Esophagus squamous epithelium (tissue), 5 donors: ENCODE data around the gene FNTB. TPM values are rescaled to one million over a fixed set of nuclear protein-coding genes. Genes with fewer than 3 reads are reported as not detected.

Source experiments
- DNase-seq: peaks from one replicate; lab custom pipeline; 2025; lab: John Stamatoyannopoulos, UW
- H3K27ac ChIP-seq, 4 donors: fragments of 200-600 bp; sonication (generic); one replicate each; pipeline ENCODE4 v1.5.1; 2016 to 2019; ENCODE audit warnings: mild to moderate bottlenecking in 1 of 4
- H3K27me3 ChIP-seq, 4 donors: fragments of 200-600 bp; sonication (generic); 1 replicate in 3 of 4; 2 replicates in 1 of 4; pipeline versions ENCODE4 v1.5.1 to v1.6.0; 2017 to 2021; ENCODE audit warnings: antibody characterized with exemption in 1 of 4
- H3K36me3 ChIP-seq, 3 donors: fragments of 200-600 bp; sonication (generic); one replicate each; pipeline ENCODE4 v1.5.1; 2016 to 2019
- H3K4me1 ChIP-seq, 3 donors: fragments of 200-600 bp; sonication (generic); one replicate each; pipeline ENCODE4 v1.5.1; 2017 to 2019
- H3K4me3 ChIP-seq, 4 donors: fragments of 200-600 bp; sonication (generic); 1 replicate in 3 of 4; 2 replicates in 1 of 4; pipeline ENCODE4 v1.5.1; 2016 to 2019; ENCODE audit warnings: mild to moderate bottlenecking in 2 of 4, moderate library complexity in 1 of 4
- H3K9me3 ChIP-seq, 3 donors: fragments of 200-600 bp; sonication (generic); one replicate each; pipeline ENCODE4 v1.5.1; 2016 to 2019
- POLR2A ChIP-seq, 4 donors: fragments of 450-650 bp; IDR thresholded peaks; one replicate each; pipeline ENCODE4 v1.6.1; 2017; ENCODE audit warnings: antibody characterized with exemption in 4 of 4, mild to moderate bottlenecking in 4 of 4, moderate library complexity in 3 of 4
- WGBS, 2 donors: methylation state at CpG; one replicate each; pipeline ENCODE4 v1.1.5; 2018; 5-methylcytosine and 5-hydroxymethylcytosine counted together
- intact Hi-C: fragments of 100-400 bp; cut with DNase I; formaldehyde crosslinking; loops from one replicate; pipeline ENCODE4 v1.15.0; 2022
- small RNA-seq, 4 donors: library from RNA; depleted of rRNA; stranded (forward); fragments of <200 nt; gene quantifications; one replicate each; pipeline ENCODE3, GENCODE V24; 2016
- total RNA-seq, 4 donors: library from RNA; depleted of rRNA; stranded (reverse); fragments of >200 nt; gene quantifications; one replicate each; pipeline ENCODE4 v1.1.0, GENCODE V29; 2016
- TF ChIP-seq, protein P1 (sequence below), 6 experiments: fragments of 450-650 bp in 4 of 6; fragments of 200-600 bp in 2 of 6; sonication (generic) in 2 of 6; IDR thresholded peaks; one replicate each; pipeline ENCODE4 v1.5.1; 2016 to 2019; ENCODE audit warnings: antibody characterized with exemption in 6 of 6, mild to moderate bottlenecking in 4 of 6, moderate library complexity in 4 of 6
- donor health status: DM: yes; HTN: yes; CAD: no.

FNTB gene
- total RNA-seq, 4 donors from 2014 or later = 16.2 to 20.4 (median 18.2) TPM

DNA sequence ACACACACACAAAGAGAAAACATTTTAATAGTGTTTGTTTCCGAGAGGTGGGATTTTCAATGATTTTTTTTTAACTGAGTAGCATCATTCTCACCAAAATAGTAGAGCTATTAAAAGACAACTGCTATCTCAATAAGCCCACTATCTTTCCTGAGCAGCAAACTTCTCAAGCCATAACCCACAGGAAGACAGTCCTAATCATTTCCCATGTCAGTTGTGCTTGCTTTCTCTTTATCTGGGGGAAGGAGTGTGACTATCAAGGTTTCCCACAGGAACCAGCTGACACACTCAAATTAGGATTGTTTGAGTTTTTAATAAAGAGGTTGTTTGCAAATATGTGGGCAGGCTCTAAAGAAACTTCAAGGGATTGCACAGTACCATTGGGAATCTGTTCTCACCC, 120.5 kb downstream of the FNTB start:
- no peak overlapping the region for H3K4me3 ChIP-seq
- intact Hi-C loops = loop anchor here (10.0 kb wide), 1 partner anchor 112 kb away; no protein-coding TSS in a partner anchor
- TF ChIP-seq, protein P1, sequence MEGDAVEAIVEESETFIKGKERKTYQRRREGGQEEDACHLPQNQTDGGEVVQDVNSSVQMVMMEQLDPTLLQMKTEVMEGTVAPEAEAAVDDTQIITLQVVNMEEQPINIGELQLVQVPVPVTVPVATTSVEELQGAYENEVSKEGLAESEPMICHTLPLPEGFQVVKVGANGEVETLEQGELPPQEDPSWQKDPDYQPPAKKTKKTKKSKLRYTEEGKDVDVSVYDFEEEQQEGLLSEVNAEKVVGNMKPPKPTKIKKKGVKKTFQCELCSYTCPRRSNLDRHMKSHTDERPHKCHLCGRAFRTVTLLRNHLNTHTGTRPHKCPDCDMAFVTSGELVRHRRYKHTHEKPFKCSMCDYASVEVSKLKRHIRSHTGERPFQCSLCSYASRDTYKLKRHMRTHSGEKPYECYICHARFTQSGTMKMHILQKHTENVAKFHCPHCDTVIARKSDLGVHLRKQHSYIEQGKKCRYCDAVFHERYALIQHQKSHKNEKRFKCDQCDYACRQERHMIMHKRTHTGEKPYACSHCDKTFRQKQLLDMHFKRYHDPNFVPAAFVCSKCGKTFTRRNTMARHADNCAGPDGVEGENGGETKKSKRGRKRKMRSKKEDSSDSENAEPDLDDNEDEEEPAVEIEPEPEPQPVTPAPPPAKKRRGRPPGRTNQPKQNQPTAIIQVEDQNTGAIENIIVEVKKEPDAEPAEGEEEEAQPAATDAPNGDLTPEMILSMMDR (IDR thresholded peaks at IDR 0.05) = no peak
- TF ChIP-seq POLR2A (IDR thresholded peaks at IDR 0.05) = no peak
- 67 to 94% methylated on average over 1 of the region's 1 CpG for WGBS, 2 donors
- H3K4me1 ChIP-seq = peaks cover 0 to 7% (median 4%) of the 10 kb centered on the region in 3 donors
- no peaks in the 10 kb centered on the region for H3K27me3 ChIP-seq
- no peak overlapping the region for H3K27ac ChIP-seq
- no peaks in the 10 kb centered on the region for H3K36me3 ChIP-seq
- no peak for DNase-seq
- H3K9me3 ChIP-seq = no peaks in the 10 kb centered on the region

DNA sequence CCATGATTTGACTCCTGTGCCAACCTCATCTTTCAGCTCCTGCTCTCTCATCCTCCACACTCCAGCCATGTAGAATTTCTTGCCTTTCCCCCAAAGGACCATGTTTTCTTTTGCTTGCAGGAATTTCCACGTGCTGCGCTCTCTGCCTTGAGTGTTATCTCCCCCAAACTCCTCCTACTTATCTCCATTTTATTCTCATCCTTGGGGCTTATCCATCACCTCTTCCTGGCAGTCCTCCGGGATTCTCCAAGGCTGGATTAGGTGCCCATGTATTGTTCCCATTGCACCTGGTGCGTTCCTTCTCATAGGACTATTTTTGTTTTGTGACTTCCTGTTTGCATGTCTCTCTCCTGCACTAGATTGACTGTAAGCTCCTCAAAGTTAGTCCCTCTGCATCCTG, 122.7 kb downstream of the FNTB start:
- Histone ChIP-seq H3K4me1 (no peaks in the 10 kb centered on the region), H3K9me3 (no peaks in the 10 kb centered on the region), H3K27me3 (no peaks in the 10 kb centered on the region), H3K4me3 (no peak overlapping the region), H3K36me3 (no peaks in the 10 kb centered on the region), H3K27ac (no peak overlapping the region)
- DNase-seq = no peak
- TF ChIP-seq, protein P1 (IDR thresholded peaks at IDR 0.05) = no peak
- WGBS, 2 donors = 86 to 89% methylated on average over 4 of the region's 4 CpGs
- intact Hi-C loops = loop anchor here (10.0 kb wide), 1 partner anchor 115 kb away; no protein-coding TSS in a partner anchor

DNA sequence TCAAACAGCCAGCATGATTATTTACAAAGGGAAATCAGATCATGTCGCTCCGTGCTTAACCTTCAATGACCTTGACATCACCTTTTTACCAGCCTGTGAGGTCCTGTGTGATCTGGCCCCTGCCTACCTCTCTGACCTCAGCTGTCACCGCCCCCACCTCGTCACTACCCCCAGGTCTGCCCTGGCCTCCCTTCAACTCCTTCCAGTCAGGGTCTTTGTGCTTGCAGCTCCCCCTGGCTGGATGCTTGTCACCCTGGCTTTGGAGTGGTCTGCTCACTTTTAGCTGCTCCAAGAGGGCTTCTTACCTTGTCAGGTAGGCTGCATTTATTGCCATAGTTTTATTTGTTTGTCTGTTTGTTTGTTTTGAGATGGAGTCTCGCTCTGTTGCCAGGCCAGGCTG, 123.8 kb downstream of the FNTB start:
- Histone ChIP-seq H3K27ac (no peak overlapping the region), H3K36me3 (no peaks in the 10 kb centered on the region), H3K27me3 (no peaks in the 10 kb centered on the region), H3K4me3 (no peak overlapping the region), H3K9me3 (no peaks in the 10 kb centered on the region), H3K4me1 (no peaks in the 10 kb centered on the region)
- DNase-seq = no peak
- TF ChIP-seq, protein P1 (IDR thresholded peaks at IDR 0.05) = no peak
- TF ChIP-seq POLR2A (IDR thresholded peaks at IDR 0.05) = no peak
- intact Hi-C loops = no loop called here
- WGBS, 2 donors = 72 to 73% methylated on average over 5 of the region's 5 CpGs

Small RNA genes within 50 kb of the gene (small RNA-seq; reads per million reads assigned to genes)
- 0 to 0.27 (median 0.04) reads per million in 4 donors for gene MIR4706

Other genes with a start within 250 kb of the FNTB start
- gene SPTB, start 107.0 kb upstream of the FNTB start, total RNA-seq = 1 to 10 TPM in 2 of 4 donors, under 1 TPM in 2; 0.13 to 3.8 (median 1.5) TPM
- 10 to 100 TPM; 28.9 to 74.7 (median 56.0) TPM for gene CHURC1, start 72.4 kb upstream of the FNTB start, total RNA-seq
- 100 to 1,000 TPM in 3 of 4 donors, 10 to 100 TPM in 1; 97.1 to 273 (median 191) TPM for gene GPX2, start 44.1 kb upstream of the FNTB start, total RNA-seq
- 1 to 10 TPM; 2.5 to 7.0 (median 5.2) TPM for gene RAB15, start 14.6 kb upstream of the FNTB start, total RNA-seq
- gene MAX, start 115.6 kb downstream of the FNTB start, total RNA-seq = 10 to 100 TPM; 45.3 to 88.7 (median 46.3) TPM